GM23338 (cell line): ENCODE results near the gene LRSAM1. TPM values are rescaled to one million over a fixed set of nuclear protein-coding genes. Genes with fewer than 3 reads are reported as not detected.

Source experiments
- ATAC-seq: fragments of 200-7000 bp; cut with Tn5 transposase; 3 replicates; pipeline ENCODE4 v1.9.1; 2020
- DNase-seq: peaks from one replicate; pipeline ENCODE4 v3.0.0-alpha.2; 2015; ENCODE audit warnings: low spot score
- H2AFZ ChIP-seq: fragments of 200-600 bp; sonication (generic); 2 replicates; pipeline ENCODE4 v1.8.0; 2016; ENCODE audit warnings: antibody characterized with exemption, mild to moderate bottlenecking, moderate library complexity
- H3F3A ChIP-seq: fragments of 200-600 bp; sonication (generic); replicated peaks from 2 replicates; pipeline ENCODE4 v1.8.0; 2017; ENCODE audit warnings: antibody characterized with exemption, mixed run types, low read depth
- H3K27ac ChIP-seq: fragments of 200-600 bp; sonication (generic); 2 replicates; pipeline ENCODE4 v1.6.1; 2016; ENCODE audit warnings: low read depth
- H3K27me3 ChIP-seq: fragments of 200-600 bp; sonication (generic); 2 replicates; pipeline ENCODE4 v1.8.0; 2016; ENCODE audit warnings: mild to moderate bottlenecking, mixed run types, moderate library complexity; ENCODE audit not compliant: insufficient read depth
- H3K36me3 ChIP-seq: fragments of 200-600 bp; sonication (generic); 2 replicates; pipeline ENCODE4 v1.8.0; 2016; ENCODE audit warnings: mild to moderate bottlenecking; ENCODE audit not compliant: insufficient read depth
- H3K4me1 ChIP-seq: fragments of 200-600 bp; sonication (generic); 2 replicates; pipeline ENCODE4 v1.8.0; 2016; ENCODE audit warnings: mild to moderate bottlenecking, moderate library complexity; ENCODE audit not compliant: insufficient read depth
- H3K4me2 ChIP-seq: fragments of 200-600 bp; sonication (generic); 2 replicates; pipeline ENCODE4 v1.7.1; 2017; ENCODE audit warnings: mixed run types
- H3K4me3 ChIP-seq: fragments of 200-600 bp; sonication (generic); 2 replicates; pipeline ENCODE4 v1.6.1; 2016; ENCODE audit warnings: mixed run types
- H3K79me2 ChIP-seq: fragments of 200-600 bp; sonication (generic); replicated peaks from 2 replicates; pipeline ENCODE4 v1.8.0; 2017; ENCODE audit warnings: mild to moderate bottlenecking; ENCODE audit not compliant: insufficient read depth
- H3K9me2 ChIP-seq: fragments of 200-600 bp; sonication (generic); 2 replicates; pipeline ENCODE4 v1.8.0; 2017; ENCODE audit not compliant: insufficient read depth
- H4K20me1 ChIP-seq: fragments of 200-600 bp; sonication (generic); replicated peaks from 2 replicates; pipeline ENCODE4 v1.8.0; 2017; ENCODE audit warnings: mild to moderate bottlenecking; ENCODE audit not compliant: insufficient read depth
- H3K27ac Mint-ChIP-seq: 2 replicates; pipeline ENCODE4 v1.8.0; 2020; ENCODE audit warnings: inconsistent platforms, mild to moderate bottlenecking, moderate library complexity, mixed read lengths
- H3K27me3 Mint-ChIP-seq: 3 replicates; pipeline ENCODE4 v1.8.0; 2022; ENCODE audit warnings: low read depth, mild to moderate bottlenecking, moderate library complexity, mixed read lengths, inconsistent platforms; ENCODE audit not compliant: insufficient read depth, poor library complexity
- H3K36me3 Mint-ChIP-seq: 3 replicates; pipeline ENCODE4 v1.8.0; 2021; ENCODE audit warnings: low read depth, mild to moderate bottlenecking, inconsistent platforms, moderate library complexity, mixed read lengths
- H3K4me1 Mint-ChIP-seq: 3 replicates; pipeline ENCODE4 v1.8.0; 2020; ENCODE audit warnings: mild to moderate bottlenecking, inconsistent platforms, mixed read lengths
- H3K4me3 Mint-ChIP-seq: 3 replicates; pipeline ENCODE4 v1.8.0; 2021; ENCODE audit warnings: moderate library complexity, mild to moderate bottlenecking, inconsistent platforms, mixed read lengths
- H3K9me3 Mint-ChIP-seq: 3 replicates; pipeline ENCODE4 v1.8.0; 2020; ENCODE audit warnings: moderate library complexity, mild to moderate bottlenecking, inconsistent platforms, mixed read lengths
- CREB1 ChIP-seq: fragments of 250-450 bp; sonication (Bioruptor Pico); IDR thresholded peaks from 2 replicates; pipeline ENCODE4 v1.5.0; 2020; ENCODE audit warnings: low read depth, mild to moderate bottlenecking, moderate library complexity
- EZH2 ChIP-seq: fragments of 200-600 bp; sonication (generic); IDR thresholded peaks from one replicate; pipeline ENCODE4 v1.8.0; 2017; ENCODE audit warnings: antibody characterized with exemption, mild to moderate bottlenecking, low read depth; ENCODE audit not compliant: unreplicated experiment
- EZH2phosphoT487 ChIP-seq: fragments of 200-600 bp; sonication (generic); IDR thresholded peaks from one replicate; pipeline ENCODE4 v1.8.1; 2018; ENCODE audit warnings: antibody characterized with exemption; ENCODE audit not compliant: unreplicated experiment
- JUNB ChIP-seq: IDR thresholded peaks from one replicate; pipeline ENCODE4 v1.6.1; 2016; ENCODE audit warnings: antibody characterized with exemption; ENCODE audit not compliant: unreplicated experiment
- NANOG ChIP-seq: IDR thresholded peaks from 2 replicates; pipeline ENCODE4 v1.6.1; 2016; ENCODE audit warnings: antibody characterized with exemption, borderline replicate concordance
- POLR2AphosphoS5 ChIP-seq: IDR thresholded peaks from 2 replicates; pipeline ENCODE4 v1.6.1; 2016; ENCODE audit warnings: antibody characterized with exemption, low read depth
- REST ChIP-seq: IDR thresholded peaks from one replicate; pipeline ENCODE4 v1.6.1; 2018; ENCODE audit warnings: antibody characterized with exemption; ENCODE audit not compliant: unreplicated experiment
- STAT1 ChIP-seq: IDR thresholded peaks from one replicate; pipeline ENCODE4 v1.6.1; 2016; ENCODE audit warnings: antibody characterized with exemption; ENCODE audit not compliant: unreplicated experiment
- ZNF114 ChIP-seq: fragments of 250-450 bp; sonication (Bioruptor Pico); IDR thresholded peaks from 2 replicates; pipeline ENCODE4 v1.5.0; 2020; ENCODE audit warnings: mild to moderate bottlenecking, moderate library complexity
- ZNF331 ChIP-seq: fragments of 250-450 bp; sonication (Bioruptor Pico); IDR thresholded peaks from 2 replicates; pipeline ENCODE4 v1.5.0; 2020; ENCODE audit warnings: low read depth, mild to moderate bottlenecking, moderate library complexity
- ZNF462 ChIP-seq: fragments of 250-450 bp; sonication (Bioruptor Pico); IDR thresholded peaks from 2 replicates; pipeline ENCODE4 v1.5.0; 2020; ENCODE audit warnings: mild to moderate bottlenecking, moderate library complexity
- polyA plus RNA-seq: library from polyadenylated mRNA; unstranded; fragments of >200 nt; fragmentation: Nextera tagmentation; extraction: Ambion mirVana; gene quantifications from 2 replicates; pipeline ENCODE4 v1.2.1, GENCODE V29; 2016
- total RNA-seq: library from RNA; depleted of rRNA; stranded (reverse); fragments of >200 nt; shearing (Covaris generic); gene quantifications from 2 replicates; pipeline ENCODE4 v1.2.3, GENCODE V29; 2014
- TF ChIP-seq, protein P1 (sequence below), 2 experiments: fragments of 200-600 bp in 1 of 2; sonication (generic) in 1 of 2; conservative IDR thresholded peaks; 2 replicates each; pipeline versions ENCODE4 v1.5.1 to v1.6.1; 2016 to 2017; ENCODE audit warnings: antibody characterized with exemption in 2 of 2, low read depth in 2 of 2, mild to moderate bottlenecking in 2 of 2, moderate library complexity in 1 of 2

Gene LRSAM1
- total and polyA plus RNA-seq, 2 experiments from 2014 or later: 12.8 to 21.9 TPM

GRCh38 chr9:127422787-127423186 is 28.5 kb upstream of the LRSAM1 start (continued):
- TF ChIP-seq REST (no peak), JUNB (no peak), EZH2 (no peak), POLR2AphosphoS5 (no peak), NANOG (no peak), CREB1 (CRISPR knock-in tag) (no peak), STAT1 (no peak), ZNF114 (no peak), EZH2phosphoT487 (no peak), ZNF331 (CRISPR knock-in tag) (no peak)
- TF ChIP-seq, protein P1, sequence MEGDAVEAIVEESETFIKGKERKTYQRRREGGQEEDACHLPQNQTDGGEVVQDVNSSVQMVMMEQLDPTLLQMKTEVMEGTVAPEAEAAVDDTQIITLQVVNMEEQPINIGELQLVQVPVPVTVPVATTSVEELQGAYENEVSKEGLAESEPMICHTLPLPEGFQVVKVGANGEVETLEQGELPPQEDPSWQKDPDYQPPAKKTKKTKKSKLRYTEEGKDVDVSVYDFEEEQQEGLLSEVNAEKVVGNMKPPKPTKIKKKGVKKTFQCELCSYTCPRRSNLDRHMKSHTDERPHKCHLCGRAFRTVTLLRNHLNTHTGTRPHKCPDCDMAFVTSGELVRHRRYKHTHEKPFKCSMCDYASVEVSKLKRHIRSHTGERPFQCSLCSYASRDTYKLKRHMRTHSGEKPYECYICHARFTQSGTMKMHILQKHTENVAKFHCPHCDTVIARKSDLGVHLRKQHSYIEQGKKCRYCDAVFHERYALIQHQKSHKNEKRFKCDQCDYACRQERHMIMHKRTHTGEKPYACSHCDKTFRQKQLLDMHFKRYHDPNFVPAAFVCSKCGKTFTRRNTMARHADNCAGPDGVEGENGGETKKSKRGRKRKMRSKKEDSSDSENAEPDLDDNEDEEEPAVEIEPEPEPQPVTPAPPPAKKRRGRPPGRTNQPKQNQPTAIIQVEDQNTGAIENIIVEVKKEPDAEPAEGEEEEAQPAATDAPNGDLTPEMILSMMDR (conservative IDR thresholded peaks at IDR 0.05; ENCODE audit: low read depth in 2 of 2): no peak

GRCh38 chr9:127423476-127423933 is 27.8 kb upstream of the LRSAM1 start:
- H4K20me1 ChIP-seq: no peaks in the 10 kb centered on the region; the same call in none of the 2 replicates
- peak overlapping the region; percentile 99 for H3K4me3 Mint-ChIP-seq
- H3K9me3 Mint-ChIP-seq: no peaks in the 10 kb centered on the region
- H3K4me1 ChIP-seq: peaks cover 12% of the 10 kb centered on the region
- no peaks in the 10 kb centered on the region for H3K36me3 ChIP-seq
- H3K9me2 ChIP-seq: no peaks in the 10 kb centered on the region
- H3K27me3 ChIP-seq: no peaks in the 10 kb centered on the region
- H3K36me3 Mint-ChIP-seq: peaks cover 5% of the 10 kb centered on the region; the same call in 2 of the 3 replicates
- H2AFZ ChIP-seq: peak overlapping the region; percentile 95
- peak overlapping the region; percentile 100 for H3K27ac Mint-ChIP-seq
- ATAC-seq: peak; percentile 32
- H3K4me3 ChIP-seq: peak overlapping the region; percentile 95
- DNase-seq: no peak
- 0 out of 2 replicates have a peak, but pooled peaks cover 6% of the 10 kb centered on the region for H3F3A ChIP-seq
- peak overlapping the region; percentile 100 for H3K4me2 ChIP-seq
- H3K4me1 Mint-ChIP-seq: peaks cover 26% of the 10 kb centered on the region
- peak overlapping the region; percentile 61 for H3K27ac ChIP-seq
- H3K27me3 Mint-ChIP-seq: peaks cover 11% of the 10 kb centered on the region
- H3K79me2 ChIP-seq: peaks cover 40% of the 10 kb centered on the region
- TF ChIP-seq POLR2AphosphoS5 (no peak), EZH2 (no peak), EZH2phosphoT487 (no peak), ZNF462 (CRISPR knock-in tag) (no peak)
- TF ChIP-seq, protein P1 (conservative IDR thresholded peaks at IDR 0.05; ENCODE audit: low read depth in 2 of 2): no peak
